Right lobe of liver (tissue), 4 donors: ENCODE measurements around the gene TNNC1.

Source experiments
- POLR2A ChIP-seq: fragments of 450-650 bp; IDR thresholded peaks from one replicate; pipeline ENCODE4 v1.6.1; 2017; ENCODE audit warnings: antibody characterized with exemption, mild to moderate bottlenecking
- TF ChIP-seq, protein P1 (sequence below), 4 donors: fragments of 200-600 bp in 3 of 4; fragments of 450-650 bp in 1 of 4; IDR thresholded peaks; one replicate each; pipeline versions ENCODE4 v1.5.1 to v1.8.0; 2016 to 2022; ENCODE audit warnings: antibody characterized with exemption in 4 of 4, mild to moderate bottlenecking in 2 of 4
- donor health status: DM: no; HTN: no; CAD: no.
- donor health status: DM: no; HTN: no; CAD: no.
- donor health status: DM: no; HTN: yes; CAD: no.

DNA sequence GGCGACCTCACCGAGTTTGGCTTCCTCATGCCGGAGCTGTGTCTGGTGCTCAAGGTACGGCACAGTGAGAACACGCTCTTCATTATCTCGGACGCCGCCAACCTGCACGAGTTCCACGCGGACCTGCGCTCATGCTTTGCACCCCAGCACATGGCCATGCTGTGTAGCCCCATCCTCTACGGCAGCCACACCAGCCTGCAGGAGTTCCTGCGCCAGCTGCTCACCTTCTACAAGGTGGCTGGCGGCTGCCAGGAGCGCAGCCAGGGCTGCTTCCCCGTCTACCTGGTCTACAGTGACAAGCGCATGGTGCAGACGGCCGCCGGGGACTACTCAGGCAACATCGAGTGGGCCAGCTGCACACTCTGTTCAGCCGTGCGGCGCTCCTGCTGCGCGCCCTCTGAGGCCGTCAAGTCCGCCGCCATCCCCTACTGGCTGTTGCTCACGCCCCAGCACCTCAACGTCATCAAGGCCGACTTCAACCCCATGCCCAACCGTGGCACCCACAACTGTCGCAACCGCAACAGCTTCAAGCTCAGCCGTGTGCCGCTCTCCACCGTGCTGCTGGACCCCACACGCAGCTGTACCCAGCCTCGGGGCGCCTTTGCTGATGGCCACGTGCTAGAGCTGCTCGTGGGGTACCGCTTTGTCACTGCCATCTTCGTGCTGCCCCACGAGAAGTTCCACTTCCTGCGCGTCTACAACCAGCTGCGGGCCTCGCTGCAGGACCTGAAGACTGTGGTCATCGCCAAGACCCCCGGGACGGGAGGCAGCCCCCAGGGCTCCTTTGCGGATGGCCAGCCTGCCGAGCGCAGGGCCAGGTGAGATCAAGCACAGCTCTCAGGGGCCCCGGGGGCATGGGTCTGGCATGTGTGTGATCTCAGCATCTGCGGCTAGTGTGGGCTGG is 34.2 kb upstream of the TNNC1 start:
- TF ChIP-seq, protein P1, sequence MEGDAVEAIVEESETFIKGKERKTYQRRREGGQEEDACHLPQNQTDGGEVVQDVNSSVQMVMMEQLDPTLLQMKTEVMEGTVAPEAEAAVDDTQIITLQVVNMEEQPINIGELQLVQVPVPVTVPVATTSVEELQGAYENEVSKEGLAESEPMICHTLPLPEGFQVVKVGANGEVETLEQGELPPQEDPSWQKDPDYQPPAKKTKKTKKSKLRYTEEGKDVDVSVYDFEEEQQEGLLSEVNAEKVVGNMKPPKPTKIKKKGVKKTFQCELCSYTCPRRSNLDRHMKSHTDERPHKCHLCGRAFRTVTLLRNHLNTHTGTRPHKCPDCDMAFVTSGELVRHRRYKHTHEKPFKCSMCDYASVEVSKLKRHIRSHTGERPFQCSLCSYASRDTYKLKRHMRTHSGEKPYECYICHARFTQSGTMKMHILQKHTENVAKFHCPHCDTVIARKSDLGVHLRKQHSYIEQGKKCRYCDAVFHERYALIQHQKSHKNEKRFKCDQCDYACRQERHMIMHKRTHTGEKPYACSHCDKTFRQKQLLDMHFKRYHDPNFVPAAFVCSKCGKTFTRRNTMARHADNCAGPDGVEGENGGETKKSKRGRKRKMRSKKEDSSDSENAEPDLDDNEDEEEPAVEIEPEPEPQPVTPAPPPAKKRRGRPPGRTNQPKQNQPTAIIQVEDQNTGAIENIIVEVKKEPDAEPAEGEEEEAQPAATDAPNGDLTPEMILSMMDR (IDR thresholded peaks at IDR 0.05): no peak
- no peak for TF ChIP-seq POLR2A
